Nucleus accumbens (tissue), 56 donors: ENCODE measurements around the gene ASIC1.
A peak's percentile ranks its signal among the peaks of the same experiment; 100 is the strongest.

Experiments
- DNase-seq, 56 donors: peaks; one replicate each; lab custom pipeline; 2025; lab: John Stamatoyannopoulos, UW

The ASIC1 gene

GRCh38 chr12:50103767-50104321, 46.4 kb downstream of the ASIC1 start, which contains the start of gene GPD1:
TSS of gene GPD1 (plus strand) at chr12:50104008. CDS start at chr12:50104051, 43 bp downstream.
- peak in 51 of 56 donors; percentile 21 to 88 (median 64) for DNase-seq

GRCh38 chr12:50104417-50105366, 47.3 kb downstream of the ASIC1 start:
- DNase-seq = peak in 1 of 56 donors; percentile 27

- DNase-seq = peak in 1 of 56 donors; percentile 15
Measured at GRCh38 chr12:50105913-50106450, 48.6 kb downstream of the ASIC1 start.

GRCh38 chr12:50106907-50107306, 49.5 kb downstream of the ASIC1 start:
- no peak for DNase-seq

GRCh38 chr12:50107416-50108268, 50.2 kb downstream of the ASIC1 start:
- DNase-seq = no peak

GRCh38 chr12:50109319-50109718, 51.9 kb downstream of the ASIC1 start:
- DNase-seq = no peak

- DNase-seq = peak in 4 of 56 donors; percentile 13 to 38 (median 20)
Measured at GRCh38 chr12:50110127-50110761, 52.8 kb downstream of the ASIC1 start.

GRCh38 chr12:50110762-50111351, 53.5 kb downstream of the ASIC1 start:
- peak in 15 of 56 donors; percentile 28 to 60 (median 34) for DNase-seq

- DNase-seq = no peak
Measured at GRCh38 chr12:50111395-50111692, 53.9 kb downstream of the ASIC1 start.

GRCh38 chr12:50111693-50112455, 54.5 kb downstream of the ASIC1 start, which contains the start of gene COX14:
TSS of gene COX14 (plus strand) at chr12:50112236. CDS start at chr12:50120044, 7,808 bp downstream.
- DNase-seq = peak; percentile 94 to 100 (median 99)

GRCh38 chr12:50112456-50113218, 55.2 kb downstream of the ASIC1 start:
- peak in 7 of 56 donors; percentile 56 to 71 (median 67) for DNase-seq

GRCh38 chr12:50117057-50117622, 59.7 kb downstream of the ASIC1 start:
- peak in 2 of 56 donors; percentile 9 to 17 for DNase-seq

- DNase-seq = no peak
Measured at GRCh38 chr12:50119387-50119786, 62.0 kb downstream of the ASIC1 start.

GRCh38 chr12:50120521-50120920, 63.1 kb downstream of the ASIC1 start:
- DNase-seq = no peak

- no peak for DNase-seq
Measured at GRCh38 chr12:50120953-50121352, 63.6 kb downstream of the ASIC1 start.

- DNase-seq = no peak
Measured at GRCh38 chr12:50121641-50122040, 64.2 kb downstream of the ASIC1 start.

- DNase-seq = no peak
Measured at GRCh38 chr12:50123203-50123602, 65.8 kb downstream of the ASIC1 start.

GRCh38 chr12:50127546-50127945, 70.2 kb downstream of the ASIC1 start:
- DNase-seq = no peak
